ENCODE results near the gene HOXD13.

HOXD13 gene

DNA sequence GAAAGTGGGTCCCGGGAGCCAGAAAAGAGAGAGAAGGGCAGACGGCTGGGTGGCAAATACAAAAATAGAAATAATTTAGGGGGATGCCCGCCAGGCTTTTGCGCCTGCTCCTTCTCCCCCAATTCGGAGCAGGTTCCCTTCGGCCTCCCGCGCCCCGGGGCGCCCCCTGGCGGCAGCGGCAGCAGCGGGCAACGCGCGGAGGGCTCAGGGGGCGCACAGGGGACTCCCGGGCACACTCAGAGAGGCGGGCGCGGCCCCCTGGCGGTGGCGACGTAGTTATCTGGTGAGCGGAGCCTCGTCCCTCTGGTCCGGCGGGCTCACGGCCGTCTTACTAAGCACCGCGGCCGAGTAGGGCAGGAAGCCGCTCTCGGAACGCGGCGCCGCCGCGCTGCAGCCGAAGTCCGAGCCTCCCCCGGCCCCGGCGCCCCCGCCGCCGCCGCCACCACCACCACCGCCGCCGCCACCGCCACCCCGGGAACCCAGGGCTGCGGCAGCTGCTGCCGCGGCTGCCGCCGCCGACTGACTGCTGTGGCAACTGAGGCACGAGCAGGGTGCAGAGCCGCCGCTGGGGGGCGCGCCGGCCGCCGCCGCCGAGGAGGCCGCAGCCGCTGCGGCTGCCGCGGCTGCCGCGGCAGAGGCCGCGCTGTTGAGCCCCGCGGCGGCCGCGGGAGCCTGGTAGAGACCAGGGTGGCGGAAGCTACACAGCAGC lies 12.5 kb upstream of the HOXD13 start (continued):
- TF ChIP-seq ZNF19 (tag by site-specific recombination; IDR thresholded peaks at IDR 0.05; ENCODE audit: low read depth) (no peak), ZSCAN18 (tag by site-specific recombination; IDR thresholded peaks at IDR 0.05) (no peak), ZBTB26 (tag by site-specific recombination; optimal IDR thresholded peaks at IDR 0.05) (peak; percentile 74), ZNF707 (tag by site-specific recombination; IDR thresholded peaks at IDR 0.05) (no peak), ZSCAN16 (tag by site-specific recombination; IDR thresholded peaks at IDR 0.05) (no peak), ZNF341 (tag by site-specific recombination; IDR thresholded peaks at IDR 0.05; ENCODE audit: low read depth) (0 out of 2 replicates have a peak, but pooled peaks have one; percentile 19), ZNF529 (tag by site-specific recombination; IDR thresholded peaks at IDR 0.05; ENCODE audit: insufficient replicate concordance) (no peak), SP7 (tag by site-specific recombination; IDR thresholded peaks at IDR 0.05) (0 out of 2 replicates have a peak, but pooled peaks have one; percentile 7), ZNF423 (tag by site-specific recombination; IDR thresholded peaks at IDR 0.05) (0 out of 2 replicates have a peak, but pooled peaks have one; percentile 33), ZNF404 (tag by site-specific recombination; IDR thresholded peaks at IDR 0.05) (no peak), EGR2 (tag by site-specific recombination; IDR thresholded peaks at IDR 0.05; ENCODE audit: low read depth) (no peak), ZNF660 (tag by site-specific recombination; IDR thresholded peaks at IDR 0.05) (peak; percentile 91), ZBTB48 (tag by site-specific recombination; IDR thresholded peaks at IDR 0.05) (peak; percentile 75)
- TF ChIP-seq, protein P1, sequence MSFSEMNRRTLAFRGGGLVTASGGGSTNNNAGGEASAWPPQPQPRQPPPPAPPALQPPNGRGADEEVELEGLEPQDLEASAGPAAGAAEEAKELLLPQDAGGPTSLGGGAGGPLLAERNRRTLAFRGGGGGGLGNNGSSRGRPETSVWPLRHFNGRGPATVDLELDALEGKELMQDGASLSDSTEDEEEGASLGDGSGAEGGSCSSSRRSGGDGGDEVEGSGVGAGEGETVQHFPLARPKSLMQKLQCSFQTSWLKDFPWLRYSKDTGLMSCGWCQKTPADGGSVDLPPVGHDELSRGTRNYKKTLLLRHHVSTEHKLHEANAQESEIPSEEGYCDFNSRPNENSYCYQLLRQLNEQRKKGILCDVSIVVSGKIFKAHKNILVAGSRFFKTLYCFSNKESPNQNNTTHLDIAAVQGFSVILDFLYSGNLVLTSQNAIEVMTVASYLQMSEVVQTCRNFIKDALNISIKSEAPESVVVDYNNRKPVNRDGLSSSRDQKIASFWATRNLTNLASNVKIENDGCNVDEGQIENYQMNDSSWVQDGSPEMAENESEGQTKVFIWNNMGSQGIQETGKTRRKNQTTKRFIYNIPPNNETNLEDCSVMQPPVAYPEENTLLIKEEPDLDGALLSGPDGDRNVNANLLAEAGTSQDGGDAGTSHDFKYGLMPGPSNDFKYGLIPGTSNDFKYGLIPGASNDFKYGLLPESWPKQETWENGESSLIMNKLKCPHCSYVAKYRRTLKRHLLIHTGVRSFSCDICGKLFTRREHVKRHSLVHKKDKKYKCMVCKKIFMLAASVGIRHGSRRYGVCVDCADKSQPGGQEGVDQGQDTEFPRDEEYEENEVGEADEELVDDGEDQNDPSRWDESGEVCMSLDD (tag by site-specific recombination; IDR thresholded peaks at IDR 0.05), result peak; percentile 70

- CTCF ChIA-PET, result interaction anchor here (0.6 to 3.2 kb wide), 12 partner anchors 9 to 877 kb away, joined by 3 to 44 read pairs (median 4); partner anchors contain the start of gene HOXD13
- POLR2A ChIA-PET, result interaction anchor here (1.0 to 2.7 kb wide), 2 partner anchors 26 to 79 kb away, joined by 5 to 12 read pairs; partner anchors contain the start of genes HOXD11 and LNPK
- no peaks in the 10 kb centered on the region for H3K9me3 ChIP-seq (ENCODE audit: control insufficient read depth, insufficient read depth, low read depth, low read length)
- H3K27ac ChIP-seq (ENCODE audit: extremely low read depth, low read depth, low read length), result peak overlapping the region; percentile 72; the same call in 1 of the 2 replicates
- H3K4me1 ChIP-seq (ENCODE audit: control insufficient read depth, insufficient read depth, low read length), result no peaks in the 10 kb centered on the region
- no peaks in the 10 kb centered on the region for H3K36me3 ChIP-seq (ENCODE audit: control insufficient read depth in 2 of 2, insufficient read depth in 1 of 2, low read length in 2 of 2)
- peak overlapping the region; percentile 42 for H3K4me3 ChIP-seq (ENCODE audit: low read depth, low read length)
- TF ChIP-seq TRIM28 (IDR thresholded peaks at IDR 0.05; ENCODE audit: borderline replicate concordance, low read length) (no peak), ZNF610 (tag by site-specific recombination; IDR thresholded peaks at IDR 0.05; ENCODE audit: borderline replicate concordance) (no peak), ZNF155 (tag by site-specific recombination; IDR thresholded peaks at IDR 0.05) (no peak), ZNF777 (tag by site-specific recombination; IDR thresholded peaks at IDR 0.05; ENCODE audit: borderline replicate concordance) (no peak), ZNF18 (tag by site-specific recombination; IDR thresholded peaks at IDR 0.05) (no peak), KLF17 (tag by site-specific recombination; IDR thresholded peaks at IDR 0.05) (no peak), ZNF645 (tag by site-specific recombination; IDR thresholded peaks at IDR 0.05) (no peak), ZXDB (tag by site-specific recombination; IDR thresholded peaks at IDR 0.05) (0 out of 2 replicates have a peak, but pooled peaks have one; percentile 26), SCRT2 (tag by site-specific recombination; IDR thresholded peaks at IDR 0.05) (no peak), ZNF248 (tag by site-specific recombination; IDR thresholded peaks at IDR 0.05) (no peak)
- TF ChIP-seq, protein P2, sequence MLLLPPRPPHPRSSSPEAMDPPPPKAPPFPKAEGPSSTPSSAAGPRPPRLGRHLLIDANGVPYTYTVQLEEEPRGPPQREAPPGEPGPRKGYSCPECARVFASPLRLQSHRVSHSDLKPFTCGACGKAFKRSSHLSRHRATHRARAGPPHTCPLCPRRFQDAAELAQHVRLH (tag by site-specific recombination; IDR thresholded peaks at IDR 0.05), result 0 out of 2 replicates have a peak, but pooled peaks have one; percentile 36
Measured at GRCh38 chr2:176080540-176081375, 11.8 kb upstream of the HOXD13 start.
